Measurements from ENCODE around the gene CDON.

The CDON gene

DNA sequence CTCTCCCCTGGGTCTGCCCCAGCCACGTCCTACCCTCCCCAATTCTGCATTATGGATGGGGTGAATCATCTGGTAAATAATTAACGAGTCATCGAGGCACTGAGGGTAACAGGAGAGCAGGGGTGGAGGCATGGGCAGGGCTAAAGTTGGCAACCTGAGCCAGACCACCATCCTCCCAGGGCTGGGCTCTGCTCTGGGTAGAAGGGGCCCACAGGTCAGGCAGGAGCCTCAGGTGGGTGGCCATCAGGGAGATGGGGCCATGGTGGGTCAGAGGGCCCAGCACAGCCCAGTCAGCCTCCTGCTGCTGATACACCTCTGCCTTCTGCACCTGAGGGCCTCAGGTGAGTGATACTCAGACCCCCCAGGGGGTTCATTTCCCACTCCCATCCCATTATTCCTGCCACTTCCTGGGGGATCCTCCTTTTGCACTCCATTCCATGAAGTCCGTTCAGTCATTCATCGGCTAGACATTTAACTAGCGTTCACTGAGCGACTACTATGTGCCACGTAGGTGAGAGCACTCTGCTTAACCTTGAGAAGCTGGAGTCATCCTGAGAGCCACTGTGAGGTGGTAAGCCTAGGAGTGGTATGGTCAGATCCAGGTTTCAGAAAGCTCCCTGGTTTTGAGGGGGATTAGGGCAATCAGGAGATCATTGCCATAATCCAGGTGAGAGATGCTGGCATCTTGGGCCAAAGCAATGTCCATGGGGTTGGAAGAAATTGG lies 116.7 kb downstream of the CDON start, which contains the start of gene VSIG10L2:
Gene VSIG10L2 (plus strand): TSS at position 248 of the 724 bp plus-strand sequence. CDS start 12 bp downstream, at position 260.
- no peak for DNase-seq (ENCODE audit: low read depth in 2 of 3, low spot score in 2 of 3)

DNA sequence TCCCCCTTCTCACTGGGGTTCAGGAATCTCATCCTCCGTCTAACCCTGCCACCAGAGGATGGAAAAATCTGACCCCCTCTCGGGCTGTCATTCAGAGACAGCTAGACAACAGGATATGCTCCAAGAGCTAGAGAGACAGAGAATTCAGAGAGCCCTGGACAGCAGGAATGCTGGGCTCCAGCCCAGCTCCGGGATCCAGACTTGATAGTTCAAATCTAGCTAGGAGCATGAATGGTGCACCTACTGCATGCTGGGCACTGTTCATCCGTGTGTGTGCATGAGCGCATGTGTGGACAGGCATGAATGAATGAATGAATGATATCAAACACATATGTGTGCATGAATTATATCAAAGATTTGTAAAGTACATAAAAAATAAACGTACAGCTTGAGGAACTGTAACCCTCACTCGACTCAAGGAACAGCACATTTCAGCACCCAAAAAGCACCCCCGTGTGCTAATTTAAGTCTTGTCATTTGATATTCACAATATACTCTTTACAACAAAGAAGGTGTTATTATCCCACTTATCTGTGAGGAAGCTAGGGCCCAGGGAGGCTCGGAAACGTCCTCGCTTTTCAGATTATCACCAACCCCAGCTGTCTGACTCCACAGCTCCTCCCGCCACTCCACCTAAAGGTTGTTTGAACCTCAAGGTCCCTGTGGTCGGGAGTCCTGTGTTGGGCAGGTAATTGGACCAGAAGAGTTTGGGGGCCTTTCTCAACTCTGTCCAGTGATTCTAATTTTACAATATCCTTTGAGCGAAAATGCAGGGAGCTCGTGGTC lies 117.5 kb downstream of the CDON start:
- no peak for DNase-seq (ENCODE audit: low read depth in 2 of 3, low spot score in 2 of 3)

DNA sequence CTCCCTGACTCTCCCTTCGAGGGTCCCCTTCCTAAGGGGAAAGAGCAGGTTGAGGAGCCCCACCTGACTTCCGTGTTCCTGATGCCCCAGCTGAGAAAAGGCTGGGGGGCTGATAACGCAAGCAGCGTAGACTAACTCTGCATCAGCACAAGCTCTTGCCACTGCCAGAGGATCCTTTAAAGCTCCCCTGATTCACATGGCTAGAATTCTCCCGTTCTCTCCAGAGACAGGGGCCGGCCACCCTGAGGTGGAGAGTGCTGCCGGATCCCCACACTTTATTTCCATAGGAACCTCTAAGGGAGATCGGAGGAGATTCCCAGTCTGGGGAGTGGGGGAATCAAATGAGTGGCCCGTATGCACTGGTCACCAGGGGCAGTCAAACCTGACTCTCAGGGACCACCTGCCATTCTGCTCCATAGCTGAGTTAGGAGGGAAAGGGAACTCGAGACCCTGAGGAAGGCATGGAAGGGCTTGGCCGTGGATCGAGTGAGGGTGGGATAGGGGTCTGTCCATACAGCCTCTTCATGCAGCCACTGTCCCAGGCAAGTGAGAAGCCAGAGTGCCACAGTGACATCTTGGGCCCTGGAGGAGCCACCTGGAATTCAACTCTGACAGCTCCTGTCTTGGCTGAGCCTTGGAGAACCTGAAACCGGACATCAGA lies 118.2 kb downstream of the CDON start:
- DNase-seq (ENCODE audit: low read depth in 2 of 3, low spot score in 2 of 3), result no peak

DNA sequence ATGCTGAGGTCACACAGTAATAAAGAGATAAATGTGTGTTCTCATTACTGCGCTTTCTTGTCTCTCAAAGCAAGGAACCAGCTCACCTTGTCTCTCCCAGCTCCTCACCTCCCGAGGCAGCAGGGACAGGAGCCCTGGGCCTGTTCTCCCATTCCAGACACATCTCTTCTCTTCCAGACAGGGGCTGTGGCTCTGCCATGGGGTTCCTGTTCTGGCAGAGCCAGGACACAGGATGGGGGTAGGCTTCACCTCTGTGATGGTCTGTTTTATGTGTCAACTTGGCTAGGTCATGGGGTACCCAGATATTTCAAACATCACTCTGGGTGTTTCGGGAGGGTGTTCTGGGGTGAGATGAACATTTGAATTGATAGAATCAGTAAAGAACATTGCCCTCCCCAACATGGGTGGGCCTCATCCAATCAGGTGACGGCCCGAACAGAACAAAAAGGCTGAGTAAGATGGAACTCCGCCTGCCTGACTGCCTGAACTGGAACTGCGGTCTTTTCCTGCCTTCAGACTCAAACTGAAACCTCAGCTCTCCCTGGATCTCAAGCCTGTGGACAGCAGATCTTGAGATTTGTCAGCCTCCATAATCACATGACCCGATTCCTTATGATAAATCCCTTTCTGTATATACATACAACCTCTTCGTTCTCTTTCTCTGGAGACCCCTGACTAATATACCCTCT lies 118.9 kb downstream of the CDON start:
- DNase-seq (ENCODE audit: low read depth in 2 of 3, low spot score in 2 of 3), result no peak

DNA sequence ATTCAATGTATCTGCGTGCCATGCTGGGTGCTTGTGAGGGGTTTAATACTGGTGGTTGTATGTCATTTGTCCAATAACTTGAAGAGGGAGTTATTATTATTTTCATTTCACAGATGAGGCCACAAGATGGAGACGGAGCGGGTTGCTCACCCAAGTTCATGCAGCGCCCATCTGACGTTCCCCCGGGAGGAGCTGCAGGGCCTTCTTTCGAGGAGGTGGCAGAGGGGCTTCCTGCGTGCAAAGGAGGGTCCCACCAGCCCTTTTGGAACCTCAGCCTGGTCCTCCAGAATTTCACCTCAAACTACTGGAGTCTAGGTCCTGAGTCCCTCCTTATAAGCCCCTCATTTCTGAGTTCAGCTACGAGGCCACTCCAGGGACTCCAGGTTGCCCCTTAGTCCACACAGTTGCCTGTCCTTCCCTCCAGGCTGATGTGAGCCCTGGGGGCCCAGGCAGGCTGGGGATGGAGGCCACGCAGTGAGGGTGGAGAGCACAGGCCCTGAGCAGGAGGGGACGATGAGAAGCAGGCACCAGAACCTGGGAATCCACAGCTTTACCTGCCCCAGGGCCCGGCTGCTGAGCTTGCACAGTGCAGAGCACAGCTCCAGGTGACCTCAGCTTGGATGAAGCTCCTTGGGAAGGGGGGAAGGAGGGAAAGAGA lies 119.8 kb downstream of the CDON start:
- no peak for DNase-seq (ENCODE audit: low read depth in 2 of 3, low spot score in 2 of 3)

DNA sequence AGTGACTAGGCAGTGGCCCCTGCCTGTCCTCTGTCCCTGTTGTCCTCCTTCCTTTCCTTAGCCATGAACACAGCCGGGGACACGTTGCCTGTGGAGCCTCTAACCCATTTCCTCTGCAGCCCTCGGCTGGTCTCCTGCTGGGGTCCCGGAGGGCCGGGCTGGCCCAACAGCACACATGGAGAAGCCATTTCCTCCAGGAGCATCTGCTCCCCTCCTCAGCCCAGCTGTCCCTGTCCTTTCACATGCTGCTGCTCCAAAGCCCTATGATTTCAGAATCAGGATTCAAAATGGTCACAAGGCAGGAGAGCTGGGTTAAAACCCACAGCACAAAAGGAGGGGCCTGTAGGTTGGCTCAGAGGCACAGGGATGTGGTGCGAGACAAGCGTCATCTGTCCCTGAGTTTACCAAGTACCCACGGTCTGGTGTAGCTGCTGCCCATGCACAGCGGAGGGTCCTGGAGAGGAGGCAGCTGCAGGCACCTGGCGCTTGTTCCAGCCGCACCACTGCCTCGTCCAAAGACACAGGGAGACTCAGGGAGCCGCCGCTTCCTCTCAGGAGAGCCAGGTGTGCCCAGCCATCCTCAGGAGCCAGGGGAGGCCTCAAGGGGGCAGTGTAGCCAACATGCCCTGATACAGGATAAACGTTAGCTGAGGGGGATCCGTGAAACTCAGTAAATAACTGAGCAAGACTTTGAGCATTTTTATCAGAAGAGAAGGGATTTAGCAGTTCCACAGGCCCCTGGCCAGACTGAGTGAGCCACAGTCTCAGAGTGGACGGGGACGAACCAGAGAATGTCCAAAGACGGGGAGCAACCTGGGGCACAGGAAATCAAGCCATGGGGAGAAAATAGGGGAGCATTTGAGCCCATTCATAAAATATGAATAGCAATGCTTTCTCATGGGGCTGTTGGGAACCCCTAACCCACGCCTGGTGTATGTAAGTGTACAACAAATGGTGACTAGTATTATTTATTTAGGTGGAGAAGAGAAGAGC lies 120.8 kb downstream of the CDON start:
- no peak for DNase-seq (ENCODE audit: low read depth in 2 of 3, low spot score in 2 of 3)

DNA sequence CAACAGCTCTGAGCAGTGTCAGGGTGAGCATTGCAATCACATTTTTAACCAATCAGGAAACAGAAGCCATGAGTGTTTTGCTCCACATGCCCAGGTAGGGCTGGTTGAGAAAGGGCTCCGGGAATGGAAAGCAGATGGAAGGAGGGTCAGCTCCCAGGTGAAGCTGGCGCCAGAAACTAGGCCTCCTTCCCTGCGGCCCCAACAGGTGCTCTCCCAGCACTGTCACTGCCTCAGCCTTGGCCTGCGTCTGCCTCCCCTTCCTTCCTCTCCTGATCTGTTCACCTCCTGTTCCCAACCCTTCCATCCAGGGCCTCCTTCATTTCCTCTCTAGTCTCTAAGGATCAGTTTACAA lies 121.4 kb downstream of the CDON start:
- DNase-seq (ENCODE audit: low read depth in 2 of 3, low spot score in 2 of 3), result no peak

DNA sequence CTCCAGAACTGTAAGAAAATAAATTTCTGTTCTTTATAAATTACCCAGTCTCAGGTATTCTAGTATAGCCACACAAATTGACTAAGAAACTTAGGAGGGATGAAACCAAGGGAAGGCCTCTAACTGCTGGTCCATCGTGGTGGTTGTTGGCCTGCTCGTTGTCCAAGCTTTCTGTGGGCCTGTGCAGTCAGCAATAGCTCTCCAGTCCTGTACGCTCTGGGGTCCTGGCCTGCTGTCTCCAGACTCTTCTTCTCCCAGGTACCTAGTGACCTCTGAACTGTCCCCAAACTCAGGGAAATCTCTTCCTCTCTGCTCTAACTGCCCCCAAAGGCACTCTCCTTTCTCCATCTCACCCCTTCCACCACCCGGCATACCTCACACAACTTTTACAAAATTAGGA lies 122.5 kb downstream of the CDON start:
- DNase-seq (ENCODE audit: low read depth in 2 of 3, low spot score in 2 of 3), result no peak

DNA sequence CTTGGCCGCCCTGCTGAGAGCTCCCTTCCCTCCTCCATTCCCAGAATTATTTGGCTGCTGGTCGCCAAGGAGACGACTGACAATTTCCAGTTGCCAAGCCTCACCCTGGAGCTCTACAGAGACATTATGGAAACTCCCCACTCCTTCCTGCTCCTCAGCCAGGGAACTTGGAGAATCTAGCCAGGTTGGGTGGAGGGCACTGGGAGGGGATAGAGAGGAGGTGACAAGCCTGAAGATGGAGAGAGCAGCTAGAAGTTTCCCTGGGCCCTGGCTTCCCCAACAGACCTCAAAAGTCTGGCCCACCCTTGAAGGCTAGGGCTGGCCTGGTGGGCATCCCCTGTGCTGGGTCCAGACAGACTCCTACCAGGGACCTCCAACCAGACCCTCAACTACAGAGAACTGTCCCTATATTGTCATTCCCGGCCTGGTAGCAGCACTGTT lies 123.6 kb downstream of the CDON start:
- no peak for DNase-seq (ENCODE audit: low read depth in 2 of 3, low spot score in 2 of 3)

DNA sequence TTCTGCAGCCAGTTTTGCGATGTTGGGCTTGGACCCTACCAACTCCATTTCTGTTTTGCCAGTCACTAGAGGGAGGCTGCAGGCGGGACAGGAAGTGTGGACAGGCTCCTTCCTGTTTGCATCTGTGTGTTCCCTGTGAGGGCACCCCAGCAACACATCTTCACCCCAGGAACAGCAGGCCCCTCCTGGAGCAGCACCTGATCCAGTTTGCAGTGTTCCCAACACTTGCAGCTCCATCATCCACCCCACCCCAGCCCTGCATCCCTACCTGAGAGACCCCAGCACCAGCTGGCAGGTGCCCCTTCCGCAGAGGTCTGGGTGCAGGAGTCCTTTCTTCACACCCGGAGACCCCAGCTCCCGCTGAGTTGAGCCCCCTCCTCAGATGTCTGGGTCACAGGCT lies 124.2 kb downstream of the CDON start:
- DNase-seq (ENCODE audit: low read depth in 2 of 3, low spot score in 2 of 3), result no peak

DNA sequence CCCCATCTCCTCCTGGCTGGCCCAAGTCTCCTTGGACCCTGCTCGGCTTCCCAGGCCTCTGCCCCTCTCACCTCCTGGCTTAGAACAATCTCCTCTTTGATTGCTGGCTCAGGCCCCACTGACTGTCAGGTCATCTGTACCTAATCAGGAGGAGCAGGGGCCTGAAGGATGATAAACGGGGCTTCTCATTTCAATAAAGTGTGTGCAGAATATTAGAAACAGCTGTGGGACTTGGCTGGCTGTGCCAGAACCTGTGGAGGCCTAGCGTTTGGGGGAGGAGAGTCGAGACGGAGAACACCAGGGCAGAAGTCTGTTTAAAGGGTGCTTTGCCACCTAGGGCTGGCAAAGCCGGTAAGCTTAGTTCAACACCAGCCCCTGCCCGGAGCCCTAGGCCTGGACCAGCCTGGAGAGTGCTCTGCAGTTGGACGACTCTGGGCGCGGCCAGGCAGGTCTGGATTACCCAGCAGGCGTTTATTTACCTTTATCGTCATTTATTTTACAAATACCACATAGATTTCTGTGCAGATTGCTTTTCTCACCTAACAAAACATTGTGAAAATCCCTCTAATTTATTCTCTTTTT lies 127.0 kb downstream of the CDON start:
- DNase-seq (ENCODE audit: low read depth in 2 of 3, low spot score in 2 of 3), result no peak

DNA sequence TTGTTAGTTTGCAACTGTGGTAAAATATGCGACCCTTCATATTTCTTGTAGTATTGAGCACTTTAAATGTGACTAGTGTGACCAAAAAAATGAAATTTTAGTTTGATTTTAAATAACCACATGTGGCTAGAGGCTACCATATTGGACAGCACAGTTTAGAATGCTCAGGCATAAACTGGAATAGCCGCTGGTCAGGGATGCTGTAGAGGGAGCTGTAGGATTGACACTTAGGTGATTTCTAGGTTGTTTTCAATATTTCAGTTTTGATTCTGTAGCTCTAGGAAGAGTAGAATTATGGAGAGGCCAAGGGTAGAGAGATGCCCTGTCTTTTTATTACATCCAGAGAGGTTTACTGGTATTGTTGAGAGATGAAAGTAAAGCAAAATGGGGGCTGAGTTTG lies 127.6 kb downstream of the CDON start:
- no peak for DNase-seq (ENCODE audit: low read depth in 2 of 3, low spot score in 2 of 3)

DNA sequence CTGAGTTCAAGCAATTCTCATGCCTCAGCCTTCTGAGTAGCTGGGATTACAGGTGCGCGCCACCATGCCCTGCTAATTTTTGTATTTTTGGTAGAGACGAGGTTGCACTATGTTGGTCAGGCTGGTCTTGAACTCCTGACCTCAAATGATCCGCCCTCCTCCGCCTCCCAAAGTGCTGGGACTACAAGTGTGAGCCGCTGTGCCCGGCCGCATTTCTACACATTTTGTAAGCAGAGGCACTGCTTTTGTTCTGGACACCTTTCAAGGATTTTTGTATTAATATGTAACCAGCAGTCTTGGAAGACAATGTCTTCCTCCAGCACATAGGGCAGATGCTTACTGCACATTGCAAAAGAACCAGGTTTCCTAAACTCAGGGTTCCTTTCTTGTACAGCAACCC lies 128.2 kb downstream of the CDON start:
- DNase-seq (ENCODE audit: low read depth in 2 of 3, low spot score in 2 of 3), result no peak

DNA sequence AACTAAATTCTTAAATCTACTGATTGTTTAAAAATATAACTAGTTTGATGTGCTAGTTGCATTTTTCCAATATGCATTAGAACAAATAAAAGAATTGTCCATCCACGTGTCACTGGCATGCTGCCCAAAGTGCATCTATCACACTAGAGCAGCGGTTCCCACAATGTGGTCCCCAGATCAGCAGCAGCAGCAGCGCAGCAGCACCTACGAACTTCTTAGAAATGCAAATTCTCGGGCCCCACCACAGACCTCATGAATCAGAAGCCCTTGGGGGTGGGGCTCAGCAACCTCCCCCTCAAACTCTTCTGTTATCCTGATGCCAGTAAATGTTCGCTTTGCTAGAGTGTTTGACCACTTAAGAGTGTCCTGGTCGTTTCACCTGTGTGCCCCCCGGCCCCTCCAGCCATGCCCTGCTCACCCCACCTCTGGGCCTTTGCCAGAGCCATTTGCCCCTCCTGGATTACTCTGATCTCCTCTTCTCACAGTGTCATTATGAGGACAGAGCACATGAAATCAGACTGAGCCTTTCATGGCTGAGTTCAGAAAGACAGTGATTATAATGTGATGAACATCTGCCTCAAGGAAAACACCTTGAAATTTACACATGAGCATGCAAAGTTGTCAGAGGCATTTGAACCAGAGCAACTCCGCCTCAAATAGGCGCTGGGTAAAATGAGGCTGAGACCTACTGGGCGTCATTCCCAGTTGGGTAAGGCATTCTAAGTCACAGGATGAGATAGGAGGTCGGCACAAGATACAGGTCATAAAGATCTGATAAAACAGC lies 129.4 kb downstream of the CDON start:
- peak in 1 of 3 experiments; percentile 11 for DNase-seq (ENCODE audit: low read depth in 2 of 3, low spot score in 2 of 3)

DNA sequence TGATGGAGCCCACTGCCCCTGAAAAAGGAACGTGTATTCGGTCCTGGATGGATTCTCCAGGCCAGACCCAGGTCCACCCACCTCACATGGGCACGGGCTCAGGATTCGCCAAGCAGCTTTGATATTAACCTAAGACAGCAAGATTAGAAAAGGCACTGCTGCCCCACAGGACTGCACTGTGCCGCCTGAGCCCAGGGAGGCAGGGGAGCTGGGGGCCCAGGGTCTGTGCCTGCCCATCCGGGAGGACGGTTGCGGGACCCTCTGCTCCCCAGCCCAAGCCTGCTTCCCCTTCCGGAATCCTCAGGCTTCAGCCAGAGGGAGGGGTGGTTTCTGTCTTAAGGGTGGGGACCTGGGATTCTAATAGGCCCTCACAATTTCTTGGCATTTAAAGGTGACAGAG lies 130.4 kb downstream of the CDON start:
- no peak for DNase-seq (ENCODE audit: low read depth in 2 of 3, low spot score in 2 of 3)

DNA sequence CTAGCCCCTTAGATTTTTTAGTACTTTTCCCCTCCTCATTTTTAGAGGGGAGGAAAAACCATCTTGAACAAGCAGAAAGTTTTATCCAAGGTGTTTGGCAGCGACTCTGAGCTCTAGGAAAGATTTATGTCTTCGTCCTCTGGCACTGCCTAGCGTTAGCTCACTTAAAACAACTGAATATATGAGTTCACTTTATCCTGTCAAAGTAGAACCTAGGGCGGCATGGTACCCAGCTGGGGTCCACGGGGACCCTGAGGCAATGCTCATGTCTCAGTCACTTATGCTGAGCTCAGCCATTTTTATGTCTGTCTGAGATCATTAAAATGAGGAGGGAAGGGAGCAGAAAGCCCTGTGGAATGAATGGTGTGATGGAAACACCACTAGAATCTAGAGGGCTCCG lies 131.0 kb downstream of the CDON start:
- DNase-seq (ENCODE audit: low read depth in 2 of 3, low spot score in 2 of 3), result no peak

DNA sequence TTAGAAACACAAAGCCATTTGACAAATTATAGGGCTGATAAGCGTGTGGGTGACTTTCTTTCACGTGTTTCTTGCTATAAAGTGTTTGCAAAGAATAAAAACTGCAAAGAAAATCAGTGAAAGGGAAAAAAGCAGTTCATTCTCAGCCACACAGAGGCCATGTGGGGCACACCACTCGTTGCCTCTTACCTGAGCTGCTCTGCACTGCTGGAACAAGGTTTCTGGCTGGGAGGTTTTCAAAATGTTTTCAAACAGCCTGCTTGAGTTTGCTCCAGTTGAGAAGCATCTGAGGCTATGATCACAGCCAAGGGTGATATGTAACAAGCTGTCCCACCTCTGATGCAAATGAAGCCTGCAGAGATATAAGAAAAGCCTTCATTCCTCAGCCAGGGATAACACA lies 131.6 kb downstream of the CDON start:
- no peak for DNase-seq (ENCODE audit: low read depth in 2 of 3, low spot score in 2 of 3)

DNA sequence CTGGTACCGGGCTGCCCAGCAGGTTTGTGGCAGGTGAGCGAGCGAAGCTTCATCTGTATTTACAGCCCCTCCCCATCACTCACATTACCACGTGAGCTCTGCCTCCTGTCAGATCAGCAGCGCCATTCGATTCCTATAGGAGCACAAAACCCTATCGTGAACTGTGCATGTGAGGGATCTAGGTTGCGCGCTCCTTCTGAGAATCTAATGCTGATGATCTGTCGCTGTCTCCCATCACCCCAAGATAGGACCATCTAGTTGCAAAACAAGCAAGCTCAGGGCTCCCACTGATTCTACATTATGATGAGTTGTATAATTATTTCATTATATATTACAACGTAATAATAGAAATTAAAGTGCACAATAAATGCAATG lies 132.6 kb downstream of the CDON start:
- no peak for DNase-seq (ENCODE audit: low read depth in 2 of 3, low spot score in 2 of 3)

Data from activated CD8-positive, alpha-beta memory T cell treated with anti-CD3 and anti-CD28 coated beads for 48 hours (primary cell).